ENCODE data around the gene CHIT1. TPM values are rescaled to one million over a fixed set of nuclear protein-coding genes. Genes with fewer than 3 reads are reported as not detected.

Gene CHIT1
- total and polyA plus RNA-seq, 9 of the 15 experiments (the other 6 are each of a cell fraction or from before 2014, with no cell fraction given), result not detected

- TF ChIP-seq ARID3B (CRISPR knock-in tag; IDR thresholded peaks at IDR 0.05; ENCODE audit: borderline replicate concordance) (no peak), ZNF830 (CRISPR knock-in tag; IDR thresholded peaks at IDR 0.05) (no peak), CEBPB (tag; IDR thresholded peaks at IDR 0.05) (no peak), HMG20B (CRISPR knock-in tag; IDR thresholded peaks at IDR 0.05) (no peak), CBX3 (IDR thresholded peaks at IDR 0.05; ENCODE audit: borderline replicate concordance in 1 of 2, low read length in 2 of 2) (no peak), GABPB2 (CRISPR knock-in tag; conservative IDR thresholded peaks at IDR 0.05) (no peak), KDM4B (IDR thresholded peaks at IDR 0.05; ENCODE audit: borderline replicate concordance in 2 of 2, low read depth in 1 of 2) (no peak), ZNF644 (tag; IDR thresholded peaks at IDR 0.05; ENCODE audit: low read depth) (no peak), NFE2 (IDR thresholded peaks at IDR 0.05; ENCODE audit: low read depth) (peak; percentile 61), MCM2 (IDR thresholded peaks at IDR 0.05; ENCODE audit: low read depth) (no peak), CEBPG (CRISPR knock-in tag; IDR thresholded peaks at IDR 0.05) (no peak), CEBPG (tag; conservative IDR thresholded peaks at IDR 0.05 in 1 of 2, IDR thresholded peaks at IDR 0.05 in 1 of 2) (no peak), GMEB1 (CRISPR knock-in tag; IDR thresholded peaks at IDR 0.05) (no peak), ZNF780A (CRISPR knock-in tag; IDR thresholded peaks at IDR 0.05) (no peak), ZNF655 (CRISPR knock-in tag; IDR thresholded peaks at IDR 0.05) (no peak), RFX7 (CRISPR knock-in tag; IDR thresholded peaks at IDR 0.05) (no peak), TCF7 (IDR thresholded peaks at IDR 0.05; ENCODE audit: borderline replicate concordance) (no peak), PRPF4 (IDR thresholded peaks at IDR 0.05; ENCODE audit: insufficient read depth, low read depth, low read length, poor library complexity, severe bottlenecking) (no peak), RCOR1 (IDR thresholded peaks at IDR 0.05; ENCODE audit: borderline replicate concordance in 1 of 2, low read depth in 2 of 2, low read length in 2 of 2) (0 out of 4 replicates have a peak, but pooled peaks of 1 of the 2 experiments have one; percentile 20), BCOR (IDR thresholded peaks at IDR 0.05) (0 out of 2 replicates have a peak, but pooled peaks have one; percentile 58), SMARCA4 (IDR thresholded peaks at IDR 0.05) (no peak), ZNF395 (CRISPR knock-in tag; IDR thresholded peaks at IDR 0.05) (no peak)
Measured at GRCh38 chr1:203273869-203274602, 44.6 kb upstream of the CHIT1 start (continued).
